SU-DHL-6 (cell line): ENCODE data around the gene CRHR2.

ENCODE experiments used
- H2AFZ ChIP-seq: fragments of 200-600 bp; sonication (generic); 2 replicates; pipeline ENCODE4 v1.6.1; 2014; ENCODE audit warnings: low read depth, mild to moderate bottlenecking, moderate library complexity, mixed read lengths, antibody characterized with exemption, low read length; ENCODE audit not compliant: severe bottlenecking
- H3F3A ChIP-seq: fragments of 200-600 bp; shearing (Covaris generic); 2 replicates; pipeline ENCODE4 v1.6.0; 2016; ENCODE audit warnings: antibody characterized with exemption, mild to moderate bottlenecking; ENCODE audit not compliant: insufficient read depth
- H3K27ac ChIP-seq: fragments of 200-600 bp; sonication (generic); 2 replicates; pipeline ENCODE4 v1.5.1; 2016; ENCODE audit warnings: low read depth, mild to moderate bottlenecking, low read length, moderate library complexity, mixed read lengths
- H3K27me3 ChIP-seq: fragments of 200-600 bp; sonication (generic), shearing (Covaris generic); 2 replicates; pipeline ENCODE4 v1.6.0; 2014; ENCODE audit warnings: mild to moderate bottlenecking, low read length
- H3K36me3 ChIP-seq: fragments of 200-600 bp; sonication (generic); 2 replicates; pipeline ENCODE4 v1.6.1; 2014; ENCODE audit warnings: mild to moderate bottlenecking, low read length, mixed read lengths
- H3K4me2 ChIP-seq: fragments of 300-600, 200-600 bp; shearing (Covaris generic), sonication (generic); 2 replicates; pipeline ENCODE4 v1.6.0; 2014; ENCODE audit warnings: low read length, low read depth, mild to moderate bottlenecking; ENCODE audit not compliant: poor library complexity, severe bottlenecking
- H3K4me3 ChIP-seq: fragments of 200-600 bp; sonication (generic); 2 replicates; pipeline ENCODE4 v1.5.1; 2014; ENCODE audit warnings: antibody characterized with exemption, low read length, mild to moderate bottlenecking, mixed read lengths; ENCODE audit not compliant: insufficient read depth, poor library complexity, severe bottlenecking
- H3K79me2 ChIP-seq: fragments of 200-600 bp; sonication (generic); 2 replicates; pipeline ENCODE4 v1.6.1; 2014; ENCODE audit warnings: mild to moderate bottlenecking, low read length, moderate library complexity; ENCODE audit not compliant: insufficient read depth
- H3K9ac ChIP-seq: fragments of 200-600 bp; sonication (generic); 2 replicates; pipeline ENCODE4 v1.7.0; 2014; ENCODE audit warnings: mild to moderate bottlenecking, low read length
- H3K9me2 ChIP-seq: fragments of 200-600 bp; sonication (generic); replicated peaks from 2 replicates; pipeline ENCODE4 v1.6.1; 2014; ENCODE audit warnings: low read length; ENCODE audit not compliant: insufficient read depth
- H3K9me3 ChIP-seq: fragments of 200-600 bp; sonication (generic); 2 replicates; pipeline ENCODE4 v1.6.1; 2014; ENCODE audit warnings: low read length, mixed read lengths; ENCODE audit not compliant: insufficient read depth
- H4K20me1 ChIP-seq: fragments of 200-600 bp; sonication (generic); 2 replicates; pipeline ENCODE4 v1.6.1; 2014; ENCODE audit warnings: low read depth, mild to moderate bottlenecking, antibody characterized with exemption, low read length, moderate library complexity, mixed read lengths
- CTCF ChIP-seq: fragments of 200-600 bp; sonication (generic); IDR thresholded peaks from one replicate; pipeline ENCODE4 v1.5.1; 2017; ENCODE audit warnings: antibody characterized with exemption, mild to moderate bottlenecking, low read length, moderate library complexity; ENCODE audit not compliant: insufficient read depth, poor library complexity, severe bottlenecking
- EZH2phosphoT487 ChIP-seq: fragments of 200-600 bp; sonication (generic), shearing (Covaris generic); conservative IDR thresholded peaks from 2 replicates; pipeline ENCODE4 v1.6.1; 2018; ENCODE audit warnings: mild to moderate bottlenecking, antibody characterized with exemption, low read length, moderate library complexity, mixed read lengths

CRHR2 gene

GRCh38 chr7:30707391-30708357 is 25.4 kb upstream of the CRHR2 start:
- H3K9ac ChIP-seq: no peak overlapping the region
- TF ChIP-seq EZH2phosphoT487: no peak
- no peak for TF ChIP-seq CTCF
- H3K4me3 ChIP-seq: no peak overlapping the region
- H2AFZ ChIP-seq: no peak overlapping the region
- no peak overlapping the region for H3K4me2 ChIP-seq
- no peak overlapping the region for H3K27ac ChIP-seq
- no peaks in the 10 kb centered on the region for H3K9me2 ChIP-seq
- H3F3A ChIP-seq: no peaks in the 10 kb centered on the region
- no peaks in the 10 kb centered on the region for H3K36me3 ChIP-seq
- H4K20me1 ChIP-seq: no peaks in the 10 kb centered on the region
- H3K79me2 ChIP-seq: no peaks in the 10 kb centered on the region
- H3K27me3 ChIP-seq: no peaks in the 10 kb centered on the region
- H3K9me3 ChIP-seq: no peaks in the 10 kb centered on the region

- TF ChIP-seq CTCF: no peak
- TF ChIP-seq EZH2phosphoT487: no peak
- H3F3A ChIP-seq: no peaks in the 10 kb centered on the region
- no peaks in the 10 kb centered on the region for H3K36me3 ChIP-seq
- no peak overlapping the region for H3K4me2 ChIP-seq
- no peaks in the 10 kb centered on the region for H3K9me3 ChIP-seq
- no peaks in the 10 kb centered on the region for H3K79me2 ChIP-seq
- no peaks in the 10 kb centered on the region for H3K9me2 ChIP-seq
- no peaks in the 10 kb centered on the region for H3K27me3 ChIP-seq
- no peak overlapping the region for H3K9ac ChIP-seq
- no peak overlapping the region for H3K4me3 ChIP-seq
- no peaks in the 10 kb centered on the region for H4K20me1 ChIP-seq
- H2AFZ ChIP-seq: no peak overlapping the region
- no peak overlapping the region for H3K27ac ChIP-seq
Measured at GRCh38 chr7:30706908-30707307, 24.7 kb upstream of the CRHR2 start.

GRCh38 chr7:30706316-30706715 is 24.1 kb upstream of the CRHR2 start:
- Histone ChIP-seq H3K9me3 (no peaks in the 10 kb centered on the region), H4K20me1 (no peaks in the 10 kb centered on the region), H2AFZ (no peak overlapping the region), H3K36me3 (no peaks in the 10 kb centered on the region), H3F3A (no peaks in the 10 kb centered on the region), H3K4me2 (no peak overlapping the region), H3K27me3 (no peaks in the 10 kb centered on the region), H3K27ac (no peak overlapping the region), H3K9ac (no peak overlapping the region), H3K4me3 (no peak overlapping the region), H3K9me2 (no peaks in the 10 kb centered on the region), H3K79me2 (no peaks in the 10 kb centered on the region)
- no peak for TF ChIP-seq CTCF
- TF ChIP-seq EZH2phosphoT487: no peak
